IMR-90 (cell line): ENCODE measurements around the gene ADAM15. TPM values are rescaled to one million over a fixed set of nuclear protein-coding genes. Genes with fewer than 3 reads are reported as not detected.

Source experiments
- ATAC-seq: fragments of 200-7000 bp; cut with Tn5 transposase; 2 replicates; pipeline ENCODE4 v1.9.1; 2020; ENCODE audit warnings: low read depth, mild to moderate bottlenecking, moderate library complexity
- BruUV-seq: library from RNA; stranded (reverse); fragments of 400-500 nt; replicated peaks from 2 replicates; lab custom pipeline; 2021; lab: Mats Ljungman, UMichigan
- CTCF ChIA-PET: fragments of 300-600 bp; formaldehyde crosslinking; extraction: SDS; loops from one replicate; lab custom pipeline; 2021; ENCODE audit warnings: antibody characterized with exemption; lab: Yijun Ruan, JAX
- POLR2A ChIA-PET: fragments of 300-600 bp; sonication (Branson Sonifier 250); formaldehyde crosslinking; loops from one replicate; lab custom pipeline; 2022; ENCODE audit warnings: antibody characterized with exemption; ENCODE audit not compliant: unreplicated experiment; lab: Charles Lee
- DNase-seq: peaks from one replicate; pipeline ENCODE4 v3.0.0; 2013
- H2AFZ ChIP-seq: replicated peaks from 2 replicates; pipeline ENCODE3; 2013; ENCODE audit warnings: low read length, mild to moderate bottlenecking; ENCODE audit not compliant: poor library complexity
- H2AK5ac ChIP-seq: 2 replicates; pipeline ENCODE4 v1.6.1; 2013; ENCODE audit warnings: low read depth, low read length, inconsistent platforms
- H2AK9ac ChIP-seq: replicated peaks from 2 replicates; pipeline ENCODE3; 2013; ENCODE audit warnings: mild to moderate bottlenecking, low read depth, low read length, moderate library complexity; ENCODE audit not compliant: poor library complexity
- H2BK120ac ChIP-seq: 2 replicates; pipeline ENCODE4 v1.6.1; 2013; ENCODE audit warnings: low read depth, low read length, inconsistent platforms
- H2BK15ac ChIP-seq: 3 replicates; pipeline ENCODE4 v1.6.1; 2013; ENCODE audit warnings: low read depth, low read length, inconsistent platforms
- H2BK20ac ChIP-seq: 2 replicates; pipeline ENCODE4 v1.6.1; 2013; ENCODE audit warnings: low read depth, mild to moderate bottlenecking, inconsistent platforms, low read length, moderate library complexity
- H2BK5ac ChIP-seq: 2 replicates; pipeline ENCODE4 v1.6.1; 2013; ENCODE audit warnings: mild to moderate bottlenecking, low read depth, low read length, inconsistent platforms; ENCODE audit not compliant: poor library complexity, severe bottlenecking
- H3K14ac ChIP-seq: replicated peaks from 2 replicates; pipeline ENCODE4 v1.6.1; 2013; ENCODE audit warnings: low read depth, low read length, inconsistent platforms
- H3K18ac ChIP-seq: 2 replicates; pipeline ENCODE4 v1.6.1; 2013; ENCODE audit warnings: low read depth, low read length, control low read depth
- H3K23ac ChIP-seq: 2 replicates; pipeline ENCODE4 v1.6.1; 2013; ENCODE audit warnings: low read depth, low read length, inconsistent platforms
- H3K27ac ChIP-seq: 2 replicates; pipeline ENCODE4 v1.5.1; 2013; ENCODE audit warnings: mild to moderate bottlenecking, control low read depth, low read length; ENCODE audit not compliant: insufficient read depth
- H3K27me3 ChIP-seq: 2 replicates; pipeline ENCODE4 v1.6.1; 2013; ENCODE audit warnings: low read length; ENCODE audit not compliant: control insufficient read depth, insufficient read depth
- H3K36me3 ChIP-seq: 2 replicates; pipeline ENCODE4 v1.6.1; 2013; ENCODE audit warnings: low read length, mixed read lengths; ENCODE audit not compliant: control insufficient read depth, insufficient read depth
- H3K4ac ChIP-seq: 2 replicates; pipeline ENCODE4 v1.6.1; 2013; ENCODE audit warnings: low read depth, low read length, inconsistent platforms
- H3K4me1 ChIP-seq: 2 replicates; pipeline ENCODE4 v1.6.1; 2013; ENCODE audit warnings: low read length, mixed read lengths; ENCODE audit not compliant: control insufficient read depth, insufficient read depth
- H3K4me2 ChIP-seq: 2 replicates; pipeline ENCODE4 v1.6.1; 2013; ENCODE audit warnings: low read depth, mild to moderate bottlenecking, control low read depth, low read length, moderate library complexity
- H3K4me3 ChIP-seq: 2 replicates; pipeline ENCODE4 v1.5.1; 2013; ENCODE audit warnings: low read depth, mild to moderate bottlenecking, control low read depth, low read length, moderate library complexity; ENCODE audit not compliant: insufficient read depth
- H3K56ac ChIP-seq: 2 replicates; pipeline ENCODE4 v1.6.1; 2013; ENCODE audit warnings: low read length, inconsistent platforms; ENCODE audit not compliant: insufficient read depth; ENCODE audit errors: extremely low read depth
- H3K79me1 ChIP-seq, 2 experiments: 2 replicates each; pipeline ENCODE4 v1.6.1; 2013; ENCODE audit warnings: low read length in 2 of 2, inconsistent platforms in 1 of 2, low read depth in 1 of 2
- H3K9ac ChIP-seq: 2 replicates; pipeline ENCODE4 v1.6.1; 2013; ENCODE audit warnings: low read depth, low read length, control low read depth
- H3K9me1 ChIP-seq: 2 replicates; pipeline ENCODE4 v1.6.1; 2013; ENCODE audit warnings: low read length, inconsistent platforms; ENCODE audit not compliant: insufficient read depth
- H3K9me3 ChIP-seq: 2 replicates; pipeline ENCODE4 v1.6.1; 2013; ENCODE audit warnings: low read length; ENCODE audit not compliant: control insufficient read depth, insufficient read depth
- H4K20me1 ChIP-seq: 2 replicates; pipeline ENCODE4 v1.6.1; 2013; ENCODE audit warnings: low read length, inconsistent platforms; ENCODE audit not compliant: insufficient read depth
- H4K5ac ChIP-seq: 2 replicates; pipeline ENCODE4 v1.6.1; 2013; ENCODE audit warnings: mild to moderate bottlenecking, low read depth, low read length, control low read depth
- H4K8ac ChIP-seq, 2 experiments: 2 replicates each; pipeline ENCODE4 v1.6.1; 2013; ENCODE audit warnings: low read depth in 2 of 2, low read length in 2 of 2, control low read depth in 1 of 2, inconsistent platforms in 1 of 2
- H4K91ac ChIP-seq: 2 replicates; pipeline ENCODE4 v1.6.1; 2013; ENCODE audit warnings: low read depth, low read length, inconsistent platforms; ENCODE audit not compliant: insufficient read depth
- MAZ ChIP-seq: IDR thresholded peaks from 2 replicates; pipeline ENCODE4 v1.6.1; 2012; ENCODE audit warnings: low read depth, mild to moderate bottlenecking, low read length, improper control_type of control experiment, moderate library complexity, borderline replicate concordance
- WGBS, 2 experiments: methylation state at CpG; one replicate each; pipeline versions ENCODE4 v1.1.5 to v1.1.7; 2013; ENCODE audit warnings: missing lambda C conversion rate in 2 of 2; ENCODE audit not compliant: insufficient read length in 1 of 2; ENCODE audit errors: extremely low coverage in 2 of 2; 5-methylcytosine and 5-hydroxymethylcytosine counted together
- dilution Hi-C: fragments of 300-500 bp; cut with HindIII; formaldehyde crosslinking; loops from one replicate; pipeline ENCODE4 v1.14.3; 2018; ENCODE audit warnings: low sequenced_read_pairs; ENCODE audit not compliant: unreplicated experiment
- in situ Hi-C: fragments of 300-500 bp; cut with MboI; formaldehyde crosslinking; loops from 3 replicates; pipeline ENCODE4 v1.14.3; 2019; ENCODE audit warnings: low sequenced_read_pairs, inconsistent platforms, mixed read lengths
- intact Hi-C: fragments of 100-400 bp; cut with micrococcal nuclease; formaldehyde crosslinking; loops from 2 replicates; pipeline ENCODE4 v1.10.0; 2022
- polyA plus RNA-seq, 3 experiments: library from polyadenylated mRNA; depleted of rRNA; stranded (reverse); fragments of >200 nt; gene quantifications; 2 replicates each; pipeline ENCODE4 v1.2.3, GENCODE V29; 2012; ENCODE audit warnings: low replicate concordance in 1 of 3
- total RNA-seq: library from RNA; depleted of rRNA; stranded (reverse); fragments of >200 nt; gene quantifications from 2 replicates; pipeline ENCODE4 v1.2.3, GENCODE V29; 2012

Gene ADAM15
- total and polyA plus RNA-seq, 2 of the 4 experiments (the other 2 are of a cell fraction): 25.6 to 52.4 TPM

- Histone ChIP-seq H2AK9ac (no peak overlapping the region), H3K4me3 (no peak overlapping the region), H3K9ac (no peak overlapping the region), H2AFZ (no peak overlapping the region), H3K56ac (no peak overlapping the region), H2BK120ac (no peak overlapping the region), H3K18ac (no peak overlapping the region), H3K9me3 (no peaks in the 10 kb centered on the region), H3K4ac (no peak overlapping the region), H2BK20ac (no peak overlapping the region), H4K8ac (no peak overlapping the region), H3K14ac (no peak overlapping the region), H4K91ac (no peak overlapping the region), H3K4me2 (no peak overlapping the region), H3K4me1 (peaks cover 9% of the 10 kb centered on the region; the same call in 1 of the 2 replicates), H4K5ac (no peak overlapping the region), H3K9me1 (peaks cover 2% of the 10 kb centered on the region; the same call in 1 of the 2 replicates), H3K36me3 (peaks cover 22% of the 10 kb centered on the region), H3K27ac (no peak overlapping the region), H3K79me1 (peaks cover 0 to 14% of the 10 kb centered on the region in 2 experiments; a peak in 1 of 4 replicates), H2BK5ac (no peak overlapping the region), H2BK15ac (no peak overlapping the region), H3K27me3 (no peaks in the 10 kb centered on the region), H2AK5ac (no peak overlapping the region), H4K20me1 (peaks cover 15% of the 10 kb centered on the region), H3K23ac (no peak overlapping the region)
- intact Hi-C loops: no loop called here
- ChIA-PET CTCF (interaction anchor here (1.0 to 2.3 kb wide), 3 partner anchors 12 to 43 kb away, joined by 3 to 7 read pairs (median 4); no protein-coding TSS in a partner anchor), POLR2A (interaction anchor here (0.6 kb wide), 1 partner anchor 457 kb away, joined by 13 read pairs; the partner anchor contains the start of gene UBE2Q1)
- 94% methylated on average over 9 of the region's 16 CpGs; no CpG with 5 or more reads in 1 of the 2 experiments for WGBS, 2 experiments
- in situ Hi-C loops: no loop called here
- no peak for TF ChIP-seq MAZ
- dilution Hi-C loops: no loop called here
- no TSS peak for BruUV-seq
- ATAC-seq (no peak), DNase-seq (no peak)
Measured at GRCh38 chr1:155015527-155016230, 35.4 kb upstream of the ADAM15 start.
